Right hindlimb (tissue), 1 donor: ENCODE data around the gene CRTC3.

Experiments used
- DNase-seq: peaks from one replicate; pipeline ENCODE4 v3.0.0-alpha.2; 2018

Gene CRTC3

GRCh38 chr15:90564051-90564450 is 34.3 kb downstream of the CRTC3 start:
- no peak for DNase-seq

- no peak for DNase-seq
Observed at GRCh38 chr15:90564590-90564989, 34.9 kb downstream of the CRTC3 start.

- no peak for DNase-seq
Observed at GRCh38 chr15:90565866-90566265, 36.1 kb downstream of the CRTC3 start.

GRCh38 chr15:90570643-90571042 is 40.9 kb downstream of the CRTC3 start:
- DNase-seq = no peak

GRCh38 chr15:90571063-90571541 is 41.4 kb downstream of the CRTC3 start:
- DNase-seq = no peak

GRCh38 chr15:90572893-90573292 is 43.2 kb downstream of the CRTC3 start:
- no peak for DNase-seq

- DNase-seq = no peak
Observed at GRCh38 chr15:90576711-90577389, 47.1 kb downstream of the CRTC3 start.

- DNase-seq = no peak
Observed at GRCh38 chr15:90579213-90579612, 49.5 kb downstream of the CRTC3 start.

GRCh38 chr15:90580099-90580498 is 50.4 kb downstream of the CRTC3 start:
- no peak for DNase-seq

- DNase-seq = no peak
Observed at GRCh38 chr15:90580541-90580940, 50.8 kb downstream of the CRTC3 start.

- DNase-seq = no peak
Observed at GRCh38 chr15:90580946-90581345, 51.2 kb downstream of the CRTC3 start.

- DNase-seq = no peak
Observed at GRCh38 chr15:90581771-90582352, 52.1 kb downstream of the CRTC3 start.

GRCh38 chr15:90582553-90582952 is 52.8 kb downstream of the CRTC3 start:
- no peak for DNase-seq

GRCh38 chr15:90583471-90584252 is 53.9 kb downstream of the CRTC3 start:
- DNase-seq = peak; percentile 37

- no peak for DNase-seq
Observed at GRCh38 chr15:90584841-90585240, 55.1 kb downstream of the CRTC3 start.

GRCh38 chr15:90585863-90586262 is 56.1 kb downstream of the CRTC3 start:
- DNase-seq = no peak

GRCh38 chr15:90586948-90587347 is 57.2 kb downstream of the CRTC3 start:
- no peak for DNase-seq

GRCh38 chr15:90588427-90588826 is 58.7 kb downstream of the CRTC3 start:
- DNase-seq = no peak

GRCh38 chr15:90591524-90591923 is 61.8 kb downstream of the CRTC3 start:
- DNase-seq = no peak

GRCh38 chr15:90592131-90592881 is 62.6 kb downstream of the CRTC3 start:
- no peak for DNase-seq

GRCh38 chr15:90593499-90594158 is 63.9 kb downstream of the CRTC3 start:
- no peak for DNase-seq

- DNase-seq = no peak
Observed at GRCh38 chr15:90594301-90594738, 64.6 kb downstream of the CRTC3 start.

- DNase-seq = no peak
Observed at GRCh38 chr15:90595763-90596155, 66.0 kb downstream of the CRTC3 start.
